Measurements from ENCODE around the gene DNAJA2.

Gene DNAJA2

DNA sequence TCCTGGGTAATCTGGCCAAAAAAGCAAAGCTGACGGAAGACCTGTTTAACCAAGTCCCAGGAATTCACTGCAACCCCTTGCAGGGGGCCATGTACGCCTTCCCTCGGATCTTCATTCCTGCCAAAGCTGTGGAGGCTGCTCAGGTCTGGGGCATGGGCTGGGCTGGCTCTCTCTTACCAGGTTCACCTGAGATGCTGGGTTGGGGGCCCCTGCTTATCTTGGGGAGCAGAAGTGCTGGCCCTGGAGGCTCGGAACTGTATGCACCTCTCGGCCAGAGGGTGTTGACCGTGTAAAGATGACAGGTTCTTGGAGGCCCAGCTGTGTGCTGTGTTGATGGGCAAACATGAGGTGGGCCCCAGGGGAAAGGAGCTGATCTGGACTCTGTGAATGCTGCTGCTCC is 49.1 kb downstream of the DNAJA2 start:
- H3K9me3 ChIP-seq: no peaks in the 10 kb centered on the region
- no peaks in the 10 kb centered on the region for H3K27me3 ChIP-seq
- H3K27ac ChIP-seq: no peak overlapping the region
- H3K4me1 ChIP-seq: no peaks in the 10 kb centered on the region
- TF ChIP-seq, protein P1, sequence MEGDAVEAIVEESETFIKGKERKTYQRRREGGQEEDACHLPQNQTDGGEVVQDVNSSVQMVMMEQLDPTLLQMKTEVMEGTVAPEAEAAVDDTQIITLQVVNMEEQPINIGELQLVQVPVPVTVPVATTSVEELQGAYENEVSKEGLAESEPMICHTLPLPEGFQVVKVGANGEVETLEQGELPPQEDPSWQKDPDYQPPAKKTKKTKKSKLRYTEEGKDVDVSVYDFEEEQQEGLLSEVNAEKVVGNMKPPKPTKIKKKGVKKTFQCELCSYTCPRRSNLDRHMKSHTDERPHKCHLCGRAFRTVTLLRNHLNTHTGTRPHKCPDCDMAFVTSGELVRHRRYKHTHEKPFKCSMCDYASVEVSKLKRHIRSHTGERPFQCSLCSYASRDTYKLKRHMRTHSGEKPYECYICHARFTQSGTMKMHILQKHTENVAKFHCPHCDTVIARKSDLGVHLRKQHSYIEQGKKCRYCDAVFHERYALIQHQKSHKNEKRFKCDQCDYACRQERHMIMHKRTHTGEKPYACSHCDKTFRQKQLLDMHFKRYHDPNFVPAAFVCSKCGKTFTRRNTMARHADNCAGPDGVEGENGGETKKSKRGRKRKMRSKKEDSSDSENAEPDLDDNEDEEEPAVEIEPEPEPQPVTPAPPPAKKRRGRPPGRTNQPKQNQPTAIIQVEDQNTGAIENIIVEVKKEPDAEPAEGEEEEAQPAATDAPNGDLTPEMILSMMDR (IDR thresholded peaks at IDR 0.05): no peak
- intact Hi-C loops (cut with DNase I; ENCODE audit: low total_unique reads): no loop called here
- H3K4me3 ChIP-seq: no peak overlapping the region
- DNase-seq: no peak
- peaks cover 0 to 68% (median 15%) of the 10 kb centered on the region in 3 donors for H3K36me3 ChIP-seq

DNA sequence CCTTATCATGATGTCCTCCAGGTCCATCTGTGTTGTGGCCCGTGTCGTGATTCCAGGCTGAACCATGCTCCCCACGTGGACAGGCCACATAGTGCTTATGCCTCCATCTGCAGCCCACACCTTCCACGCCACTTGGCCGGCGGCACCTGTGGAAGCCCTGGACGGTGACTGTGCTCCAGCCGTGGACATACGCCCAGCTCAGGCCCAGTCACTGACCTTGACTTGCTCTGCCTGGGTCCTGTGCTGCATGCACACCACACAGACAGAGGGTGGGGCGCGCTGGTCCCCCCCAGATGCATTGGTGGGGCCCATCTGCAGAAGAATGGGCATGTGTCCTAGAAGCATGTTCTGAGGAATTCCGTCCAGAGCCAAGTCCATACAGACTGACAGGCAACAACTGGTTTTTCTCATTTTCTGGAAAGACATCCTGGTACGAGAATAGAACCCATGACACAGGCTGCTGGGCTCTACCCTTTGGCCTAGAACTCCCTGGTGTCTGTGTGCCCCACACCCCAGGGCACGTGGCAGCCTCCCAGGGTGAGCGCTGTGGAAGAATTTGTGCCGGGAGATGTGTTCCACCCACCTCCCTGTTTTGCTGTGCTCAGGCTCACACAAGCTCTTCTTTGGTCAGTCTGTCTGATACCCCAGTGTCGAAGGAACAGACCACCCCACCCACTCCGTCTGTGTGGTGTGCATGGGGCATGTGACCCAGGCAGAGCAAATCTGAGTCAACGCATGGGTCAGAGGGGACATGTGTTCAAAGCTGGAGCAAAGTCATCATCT is 49.8 kb downstream of the DNAJA2 start:
- Histone ChIP-seq H3K4me3 (no peak overlapping the region), H3K27ac (no peak overlapping the region), H3K9me3 (no peaks in the 10 kb centered on the region), H3K36me3 (peaks cover 0 to 64% (median 15%) of the 10 kb centered on the region in 3 donors), H3K4me1 (no peaks in the 10 kb centered on the region), H3K27me3 (no peaks in the 10 kb centered on the region)
- intact Hi-C loops (cut with DNase I; ENCODE audit: low total_unique reads): no loop called here
- TF ChIP-seq, protein P1 (IDR thresholded peaks at IDR 0.05): no peak
- DNase-seq: no peak

DNA sequence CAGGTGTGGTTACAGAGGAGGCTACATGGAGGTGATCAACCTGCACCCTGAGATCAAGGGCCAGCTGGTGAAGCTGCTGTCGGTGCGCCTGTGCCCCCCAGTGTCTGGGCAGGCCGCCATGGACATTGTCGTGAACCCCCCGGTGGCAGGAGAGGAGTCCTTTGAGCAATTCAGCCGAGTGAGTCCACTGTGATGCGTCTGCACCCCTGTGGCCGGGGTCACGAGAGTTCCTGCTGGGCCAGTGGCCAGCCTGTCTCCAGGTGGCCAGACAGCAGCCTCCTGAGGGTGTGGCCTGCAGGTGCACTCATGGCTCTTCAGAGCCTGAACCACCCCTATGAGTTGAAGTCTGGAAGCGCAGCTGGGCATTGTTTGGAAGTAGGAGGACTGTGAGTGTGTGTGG is 51.2 kb downstream of the DNAJA2 start:
- no peak for DNase-seq
- Histone ChIP-seq H3K4me3 (no peak overlapping the region), H3K36me3 (peaks cover 0 to 64% (median 15%) of the 10 kb centered on the region in 3 donors), H3K27ac (no peak overlapping the region), H3K4me1 (no peaks in the 10 kb centered on the region), H3K9me3 (no peaks in the 10 kb centered on the region), H3K27me3 (no peaks in the 10 kb centered on the region)
- intact Hi-C loops (cut with DNase I; ENCODE audit: low total_unique reads): no loop called here
- TF ChIP-seq, protein P1 (IDR thresholded peaks at IDR 0.05): no peak

DNA sequence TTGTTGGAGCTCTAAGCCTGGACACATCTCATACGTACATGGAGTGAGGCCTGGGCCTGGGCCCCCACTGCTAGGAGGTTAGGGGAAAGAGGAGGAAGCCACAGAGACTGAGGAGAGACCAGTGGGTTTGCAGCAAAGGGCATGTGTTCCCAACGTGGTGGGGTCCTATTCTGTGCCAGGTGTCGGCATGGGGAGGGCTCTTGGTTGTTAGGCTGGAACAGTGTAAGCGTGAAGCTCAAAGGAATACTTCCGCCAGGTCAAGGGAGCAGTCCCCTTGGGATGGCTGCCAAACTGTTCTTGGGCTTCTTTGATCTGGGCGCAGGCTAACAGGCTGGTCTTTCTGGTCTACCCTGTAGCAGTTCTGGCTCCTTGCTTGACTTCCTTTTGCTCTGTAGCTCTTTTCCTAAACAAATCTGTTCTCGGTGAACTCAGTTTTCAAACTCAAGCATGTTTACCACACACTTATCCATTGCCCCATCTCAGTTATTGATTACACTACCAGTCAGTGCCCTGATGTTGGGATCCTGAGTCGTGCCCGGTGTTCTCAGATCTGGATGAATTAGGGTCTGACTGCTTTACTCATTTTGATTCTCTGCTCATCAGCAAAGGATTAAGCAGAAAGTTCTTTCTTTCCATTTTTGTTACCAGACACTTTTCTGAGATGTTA is 52.9 kb downstream of the DNAJA2 start:
- no peak overlapping the region for H3K4me3 ChIP-seq
- TF ChIP-seq, protein P1 (IDR thresholded peaks at IDR 0.05): no peak
- H3K4me1 ChIP-seq: no peaks in the 10 kb centered on the region
- H3K27ac ChIP-seq: no peak overlapping the region
- no peaks in the 10 kb centered on the region for H3K9me3 ChIP-seq
- DNase-seq: no peak
- intact Hi-C loops (cut with DNase I; ENCODE audit: low total_unique reads): no loop called here
- H3K36me3 ChIP-seq: peaks cover 0 to 63% (median 15%) of the 10 kb centered on the region in 3 donors
- no peaks in the 10 kb centered on the region for H3K27me3 ChIP-seq

DNA sequence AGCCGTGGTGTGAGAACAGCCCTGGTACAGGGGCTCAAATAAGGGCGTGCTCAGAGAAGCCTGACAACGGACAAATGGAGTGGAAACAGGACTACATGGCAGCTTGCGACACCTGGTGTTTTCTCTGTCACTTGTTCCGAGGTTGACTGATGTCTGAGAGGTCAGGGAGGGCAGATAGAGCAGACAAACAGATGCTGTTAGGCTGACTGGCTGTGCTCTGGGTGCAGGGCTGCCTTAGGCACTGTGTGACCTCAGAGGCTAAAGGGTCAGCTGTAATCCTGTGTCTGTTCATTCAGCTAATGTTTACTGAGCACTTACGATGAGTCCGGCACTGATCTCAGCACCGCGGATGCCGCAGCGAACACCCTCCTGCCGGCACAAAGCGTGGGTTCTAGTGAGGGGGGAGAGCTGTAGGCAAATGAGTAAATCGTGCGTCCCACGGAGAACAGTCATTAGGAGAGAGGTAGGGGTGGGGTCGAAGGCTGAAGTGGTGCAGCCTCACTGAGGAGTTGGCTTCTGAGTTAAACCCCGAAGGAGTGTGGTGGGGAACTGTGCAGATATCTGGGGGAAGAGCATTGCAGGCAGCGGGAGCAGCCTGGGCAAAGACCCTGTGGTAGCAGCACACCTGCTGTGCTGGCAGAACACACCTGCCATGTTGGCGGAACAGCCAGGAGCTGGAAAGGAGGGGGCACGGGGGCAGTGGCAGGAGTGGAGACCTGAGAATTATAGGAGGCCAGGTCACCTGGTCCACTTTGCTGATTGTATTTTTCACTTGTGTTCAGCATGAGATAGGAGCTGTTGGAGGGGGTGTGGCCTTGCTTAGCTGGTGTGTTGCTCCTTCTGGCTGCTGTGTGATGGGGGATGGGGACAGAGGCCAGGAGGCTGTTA is 54.3 kb downstream of the DNAJA2 start:
- TF ChIP-seq, protein P1 (IDR thresholded peaks at IDR 0.05): no peak
- peaks cover 0 to 60% (median 13%) of the 10 kb centered on the region in 3 donors for H3K36me3 ChIP-seq
- H3K4me3 ChIP-seq: no peak overlapping the region
- H3K27me3 ChIP-seq: no peaks in the 10 kb centered on the region
- no peaks in the 10 kb centered on the region for H3K9me3 ChIP-seq
- DNase-seq: no peak
- H3K4me1 ChIP-seq: no peaks in the 10 kb centered on the region
- intact Hi-C loops (cut with DNase I; ENCODE audit: low total_unique reads): no loop called here
- H3K27ac ChIP-seq: no peak overlapping the region

Measured in tibial artery (tissue), 4 donors.